Measurements from ENCODE around the gene NDUFAF7.
"Not testable (repeated sequence)": the region's sequence is repeated elsewhere in the genome, so short reads cannot be mapped to it uniquely, and the experiment has no call there.

NDUFAF7 gene

DNA sequence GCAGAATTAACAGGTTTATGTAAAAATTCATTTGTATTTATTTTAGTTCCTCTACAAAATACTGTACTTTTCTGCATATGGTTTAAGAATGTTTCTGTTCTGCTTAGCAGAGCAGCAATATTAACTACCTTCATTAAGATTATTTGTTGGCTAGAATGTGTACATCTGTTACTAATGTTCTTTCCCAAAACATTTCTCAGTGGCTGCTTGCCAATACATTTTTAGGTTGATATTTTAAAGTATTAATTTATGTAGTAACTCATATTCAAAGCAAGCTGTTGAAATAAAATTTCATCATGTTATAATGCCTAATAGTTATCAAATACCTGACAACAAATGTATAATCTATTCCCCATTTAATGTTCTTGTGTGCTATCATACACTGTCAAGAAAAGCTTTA is 52.9 kb downstream of the NDUFAF7 start:
- no peak overlapping the region for H3K4me3 ChIP-seq (ENCODE audit: low read length, poor library complexity, severe bottlenecking)
- H3K9me3 ChIP-seq (ENCODE audit: insufficient read depth, low read depth, low read length) = no peaks in the 10 kb centered on the region
- no peak overlapping the region for H2AFZ ChIP-seq (ENCODE audit: low read length)
- TF ChIP-seq EZH2phosphoT487 (IDR thresholded peaks at IDR 0.05; ENCODE audit: borderline replicate concordance) = no peak
- TF ChIP-seq CTCF (conservative IDR thresholded peaks at IDR 0.05; ENCODE audit: low read length) = no peak
- H4K20me1 ChIP-seq (ENCODE audit: insufficient read depth, low read length, poor library complexity, severe bottlenecking) = no peaks in the 10 kb centered on the region
- no peaks in the 10 kb centered on the region for H3F3A ChIP-seq (ENCODE audit: low read depth)
- no peaks in the 10 kb centered on the region for H3K4me1 ChIP-seq (ENCODE audit: insufficient read depth, low read length, poor library complexity, severe bottlenecking)
- H3K9me2 ChIP-seq (replicated peaks; ENCODE audit: low read depth, low read length) = no peaks in the 10 kb centered on the region
- H3K27me3 ChIP-seq (ENCODE audit: insufficient read depth, low read length, poor library complexity, severe bottlenecking) = no peaks in the 10 kb centered on the region
- H3K36me3 ChIP-seq (ENCODE audit: insufficient read depth, low read length) = peaks cover 77% of the 10 kb centered on the region
- H3K4me2 ChIP-seq (ENCODE audit: low read depth, low read length, poor library complexity, severe bottlenecking) = no peak overlapping the region
- H3K9ac ChIP-seq (ENCODE audit: low read depth, low read length, poor library complexity, severe bottlenecking) = no peak overlapping the region
- no peaks in the 10 kb centered on the region for H3K79me2 ChIP-seq (ENCODE audit: insufficient read depth, low read length)

GRCh38 chr2:37287966-37288365 is 56.5 kb downstream of the NDUFAF7 start:
- no peaks in the 10 kb centered on the region for H3F3A ChIP-seq (ENCODE audit: low read depth)
- no peaks in the 10 kb centered on the region for H3K9me2 ChIP-seq (replicated peaks; ENCODE audit: low read depth, low read length)

DNA sequence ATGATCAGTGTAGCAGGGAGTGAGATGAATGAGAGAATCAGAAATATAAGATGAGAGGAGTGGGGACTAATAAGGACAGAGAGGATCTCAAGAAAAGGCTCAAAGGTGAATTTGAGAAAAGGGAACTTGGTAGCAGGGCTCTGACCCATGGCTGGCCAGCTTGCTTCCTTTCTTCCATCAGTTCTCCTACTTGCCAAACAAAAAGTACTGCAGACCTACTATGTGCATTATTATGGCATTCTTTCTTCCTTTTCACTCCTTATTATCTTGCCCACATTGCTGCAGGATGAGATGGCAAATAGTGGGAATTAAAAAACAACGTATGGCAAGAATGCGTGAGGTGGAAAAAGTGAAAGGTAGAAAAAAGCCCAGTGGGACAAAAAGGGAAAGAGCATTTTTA is 60.2 kb downstream of the NDUFAF7 start:
- Histone ChIP-seq H3K4me3 (ENCODE audit: low read length, poor library complexity, severe bottlenecking) (no peak overlapping the region), H3F3A (ENCODE audit: low read depth) (no peaks in the 10 kb centered on the region), H3K36me3 (ENCODE audit: insufficient read depth, low read length) (peaks cover 52% of the 10 kb centered on the region), H3K9me2 (replicated peaks; ENCODE audit: low read depth, low read length) (no peaks in the 10 kb centered on the region), H3K27me3 (ENCODE audit: insufficient read depth, low read length, poor library complexity, severe bottlenecking) (no peaks in the 10 kb centered on the region), H3K79me2 (ENCODE audit: insufficient read depth, low read length) (peaks cover 29% of the 10 kb centered on the region), H2AFZ (ENCODE audit: low read length) (no peak overlapping the region), H3K9me3 (ENCODE audit: insufficient read depth, low read depth, low read length) (no peaks in the 10 kb centered on the region), H3K9ac (ENCODE audit: low read depth, low read length, poor library complexity, severe bottlenecking) (no peak overlapping the region), H3K4me2 (ENCODE audit: low read depth, low read length, poor library complexity, severe bottlenecking) (no peak overlapping the region), H4K20me1 (ENCODE audit: insufficient read depth, low read length, poor library complexity, severe bottlenecking) (peaks cover 3% of the 10 kb centered on the region), H3K4me1 (ENCODE audit: insufficient read depth, low read length, poor library complexity, severe bottlenecking) (no peaks in the 10 kb centered on the region)
- no peak for TF ChIP-seq CTCF (conservative IDR thresholded peaks at IDR 0.05; ENCODE audit: low read length)
- TF ChIP-seq EZH2phosphoT487 (IDR thresholded peaks at IDR 0.05; ENCODE audit: borderline replicate concordance) = no peak

More at GRCh38 chr2:37287966-37288365, 56.5 kb downstream of the NDUFAF7 start:
- Histone ChIP-seq H3K9me3 (ENCODE audit: insufficient read depth, low read depth, low read length) (no peaks in the 10 kb centered on the region), H3K79me2 (ENCODE audit: insufficient read depth, low read length) (no peaks in the 10 kb centered on the region), H3K4me3 (ENCODE audit: low read length, poor library complexity, severe bottlenecking) (no peak overlapping the region), H3K36me3 (ENCODE audit: insufficient read depth, low read length) (peaks cover 74% of the 10 kb centered on the region), H4K20me1 (ENCODE audit: insufficient read depth, low read length, poor library complexity, severe bottlenecking) (no peaks in the 10 kb centered on the region), H3K27me3 (ENCODE audit: insufficient read depth, low read length, poor library complexity, severe bottlenecking) (no peaks in the 10 kb centered on the region), H3K4me1 (ENCODE audit: insufficient read depth, low read length, poor library complexity, severe bottlenecking) (no peaks in the 10 kb centered on the region), H2AFZ (ENCODE audit: low read length) (no peak overlapping the region), H3K4me2 (ENCODE audit: low read depth, low read length, poor library complexity, severe bottlenecking) (no peak overlapping the region), H3K9ac (ENCODE audit: low read depth, low read length, poor library complexity, severe bottlenecking) (no peak overlapping the region)
- TF ChIP-seq EZH2phosphoT487 (IDR thresholded peaks at IDR 0.05; ENCODE audit: borderline replicate concordance) = no peak
- no peak for TF ChIP-seq CTCF (conservative IDR thresholded peaks at IDR 0.05; ENCODE audit: low read length)

- H3K27me3 ChIP-seq (ENCODE audit: insufficient read depth, low read length, poor library complexity, severe bottlenecking); H3K9ac ChIP-seq (ENCODE audit: low read depth, low read length, poor library complexity, severe bottlenecking); H3K9me3 ChIP-seq (ENCODE audit: insufficient read depth, low read depth, low read length); H4K20me1 ChIP-seq (ENCODE audit: insufficient read depth, low read length, poor library complexity, severe bottlenecking); H3K4me2 ChIP-seq (ENCODE audit: low read depth, low read length, poor library complexity, severe bottlenecking); H3K4me3 ChIP-seq (ENCODE audit: low read length, poor library complexity, severe bottlenecking); H3K4me1 ChIP-seq (ENCODE audit: insufficient read depth, low read length, poor library complexity, severe bottlenecking); H3K9me2 ChIP-seq (replicated peaks; ENCODE audit: low read depth, low read length); H3F3A ChIP-seq (ENCODE audit: low read depth); H2AFZ ChIP-seq (ENCODE audit: low read length): not testable (repeated sequence)
- H3K36me3 ChIP-seq (ENCODE audit: insufficient read depth, low read length) = peaks cover 30% of the 10 kb centered on the region; the same call in 1 of the 2 replicates
- H3K79me2 ChIP-seq (ENCODE audit: insufficient read depth, low read length) = peaks cover 57% of the 10 kb centered on the region
Observed at GRCh38 chr2:37294858-37295257, 63.4 kb downstream of the NDUFAF7 start.
